ENCODE measurements around the gene ATXN1L.
"Not testable (repeated sequence)": the region's sequence is repeated elsewhere in the genome, so short reads cannot be mapped to it uniquely, and the experiment has no call there.

DNA sequence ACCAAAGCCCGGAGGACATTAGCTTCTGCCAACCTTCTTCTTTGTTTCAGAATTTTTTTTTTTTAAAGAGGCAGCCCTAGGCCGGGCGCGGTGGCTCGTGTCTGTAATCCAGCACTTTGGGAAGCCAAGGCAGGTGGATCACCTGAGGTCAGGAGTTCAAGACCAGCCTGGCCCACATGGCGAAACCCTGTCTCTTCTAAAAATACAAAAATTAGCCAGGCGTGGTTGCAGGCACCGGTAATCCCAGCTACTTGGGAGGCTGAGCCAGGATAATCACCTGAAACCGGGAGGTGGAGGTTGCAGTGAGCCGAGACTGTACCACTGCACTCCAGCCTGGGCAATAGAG, 28.6 kb upstream of the ATXN1L start:
- not testable (repeated sequence) for TF ChIP-seq POLR2A (IDR thresholded peaks at IDR 0.05)
- TF ChIP-seq, protein P1, sequence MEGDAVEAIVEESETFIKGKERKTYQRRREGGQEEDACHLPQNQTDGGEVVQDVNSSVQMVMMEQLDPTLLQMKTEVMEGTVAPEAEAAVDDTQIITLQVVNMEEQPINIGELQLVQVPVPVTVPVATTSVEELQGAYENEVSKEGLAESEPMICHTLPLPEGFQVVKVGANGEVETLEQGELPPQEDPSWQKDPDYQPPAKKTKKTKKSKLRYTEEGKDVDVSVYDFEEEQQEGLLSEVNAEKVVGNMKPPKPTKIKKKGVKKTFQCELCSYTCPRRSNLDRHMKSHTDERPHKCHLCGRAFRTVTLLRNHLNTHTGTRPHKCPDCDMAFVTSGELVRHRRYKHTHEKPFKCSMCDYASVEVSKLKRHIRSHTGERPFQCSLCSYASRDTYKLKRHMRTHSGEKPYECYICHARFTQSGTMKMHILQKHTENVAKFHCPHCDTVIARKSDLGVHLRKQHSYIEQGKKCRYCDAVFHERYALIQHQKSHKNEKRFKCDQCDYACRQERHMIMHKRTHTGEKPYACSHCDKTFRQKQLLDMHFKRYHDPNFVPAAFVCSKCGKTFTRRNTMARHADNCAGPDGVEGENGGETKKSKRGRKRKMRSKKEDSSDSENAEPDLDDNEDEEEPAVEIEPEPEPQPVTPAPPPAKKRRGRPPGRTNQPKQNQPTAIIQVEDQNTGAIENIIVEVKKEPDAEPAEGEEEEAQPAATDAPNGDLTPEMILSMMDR (IDR thresholded peaks at IDR 0.05): not testable (repeated sequence)

All from prostate gland (tissue), 2 donors.